GM23248 (cell line): ENCODE results near the gene NHERF2.

ENCODE experiments used
- EZH2 ChIP-seq: fragments of 200-600 bp; sonication (generic); IDR thresholded peaks from 2 replicates; pipeline ENCODE4 v1.6.1; 2018; ENCODE audit warnings: antibody characterized with exemption, mild to moderate bottlenecking; ENCODE audit not compliant: insufficient read depth, poor library complexity, severe bottlenecking
- EZH2phosphoT487 ChIP-seq: fragments of 200-600 bp; sonication (generic); IDR thresholded peaks from 2 replicates; pipeline ENCODE4 v1.6.1; 2018; ENCODE audit warnings: antibody characterized with exemption, moderate library complexity, mild to moderate bottlenecking, low read depth; ENCODE audit not compliant: insufficient read depth

GRCh38 chr16:2087748-2088631 is 61.3 kb downstream of the NHERF2 start:
- TF ChIP-seq EZH2 (no peak), EZH2phosphoT487 (no peak)
